Fibroblast of skin of right biceps (primary cell): ENCODE measurements around the gene ROR2.
A peak's percentile ranks its signal among the peaks of the same experiment; 100 is the strongest.

ENCODE experiments used
- DNase-seq: peaks from one replicate; pipeline ENCODE4 v3.0.0-alpha.2; 2013

ROR2 gene

DNA sequence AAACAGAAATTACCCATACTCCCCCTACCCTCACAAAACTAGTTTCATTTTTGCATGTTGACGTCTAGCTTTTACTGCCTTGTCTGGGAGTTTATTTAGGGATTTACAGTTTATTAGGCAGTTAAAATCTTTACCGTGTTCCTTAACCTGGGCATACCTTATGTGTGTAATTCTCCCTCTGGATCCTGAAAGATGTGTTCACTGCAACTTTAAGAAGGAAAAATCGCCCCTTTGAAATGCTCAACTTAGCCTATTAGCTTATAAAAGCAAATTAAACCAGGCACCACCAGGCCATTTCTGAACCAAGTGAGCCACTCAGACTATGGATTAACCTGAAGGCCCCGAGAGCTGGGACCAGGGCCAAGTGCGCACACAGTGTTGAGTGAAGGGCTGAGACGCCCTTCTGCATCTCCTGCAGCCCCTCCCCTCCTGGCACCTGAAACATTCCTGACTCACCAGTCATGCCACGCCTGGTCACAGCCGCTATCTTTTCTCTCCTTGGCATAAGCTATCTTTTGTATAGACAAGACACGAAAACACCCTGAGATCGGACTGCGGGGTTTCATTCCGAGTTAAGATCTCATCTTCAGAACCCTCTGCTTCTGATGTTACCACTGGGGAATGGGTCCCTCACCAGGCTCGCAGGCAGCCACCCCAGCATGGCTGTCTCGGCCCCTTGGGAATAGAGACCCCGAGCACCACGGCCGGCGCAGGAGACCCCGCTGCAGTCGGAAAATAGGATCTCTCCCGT lies 111.9 kb downstream of the ROR2 start:
- DNase-seq: peak; percentile 64

DNA sequence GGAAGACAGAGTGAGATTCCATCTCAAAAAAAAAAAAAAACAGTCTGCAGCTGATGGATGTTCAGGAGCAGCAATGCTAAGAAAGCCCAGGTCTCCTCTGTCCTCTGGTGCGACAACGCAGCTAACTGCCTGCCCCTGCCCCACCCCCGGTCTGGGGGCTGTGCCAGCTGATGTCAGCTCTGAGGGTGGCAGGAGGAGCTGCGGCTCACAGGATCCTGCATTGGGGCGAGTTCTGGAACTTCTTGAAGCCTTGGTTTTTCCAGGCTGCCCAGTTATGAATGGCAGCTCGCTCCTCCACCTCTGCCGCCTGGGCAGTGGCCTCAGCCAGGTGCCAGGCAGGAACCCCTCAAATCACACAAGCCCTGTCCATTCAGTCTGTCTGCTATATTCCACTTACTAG lies 113.5 kb downstream of the ROR2 start:
- DNase-seq: no peak

GRCh38 chr9:91835632-91836031 lies 114.4 kb downstream of the ROR2 start:
- no peak for DNase-seq

DNA sequence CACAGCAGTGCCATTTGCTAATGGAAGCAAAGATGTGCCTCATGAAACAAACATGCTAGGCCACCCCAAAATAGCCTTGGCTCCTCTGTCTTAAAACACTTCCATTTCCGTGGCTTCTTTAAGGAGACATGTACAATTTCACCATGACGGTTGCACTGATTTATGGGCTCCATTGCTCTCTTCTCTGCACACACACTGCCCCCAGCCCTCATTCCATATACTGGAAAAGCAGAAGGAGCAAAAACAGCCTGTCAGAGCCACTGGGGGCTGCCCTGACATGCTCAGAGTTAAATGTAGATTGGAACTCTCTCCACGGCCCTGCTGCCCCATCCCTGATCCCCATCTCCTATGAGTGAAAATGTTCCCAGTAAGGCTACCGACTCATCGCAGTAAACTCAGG lies 114.8 kb downstream of the ROR2 start:
- DNase-seq: no peak

- no peak for DNase-seq
These were observed 115.3 kb downstream of the ROR2 start for GRCh38 chr9:91834740-91835139.

- no peak for DNase-seq
These were observed 116.2 kb downstream of the ROR2 start for GRCh38 chr9:91833878-91834255.

- no peak for DNase-seq
These were observed 116.7 kb downstream of the ROR2 start for GRCh38 chr9:91833096-91833877.

DNA sequence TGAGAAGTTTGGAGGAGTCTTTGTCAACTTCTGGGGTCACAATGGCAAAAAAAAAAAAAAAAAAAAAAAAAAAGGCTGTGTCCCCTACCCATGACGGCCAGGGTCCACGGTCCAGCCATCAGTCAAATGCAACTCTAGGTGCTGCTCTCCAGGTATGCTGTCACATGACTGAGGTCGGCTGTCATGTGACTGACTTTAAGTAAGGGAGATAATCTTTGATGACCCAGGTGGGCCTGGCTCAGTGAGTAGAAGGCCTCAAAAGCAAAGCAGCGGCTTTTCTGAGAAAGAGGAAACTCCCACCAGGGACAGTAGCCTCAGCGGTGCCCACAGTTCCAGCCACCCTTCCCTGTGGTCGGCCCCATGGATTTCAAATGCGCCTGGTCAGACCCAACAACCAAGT lies 117.7 kb downstream of the ROR2 start:
- DNase-seq: no peak

DNA sequence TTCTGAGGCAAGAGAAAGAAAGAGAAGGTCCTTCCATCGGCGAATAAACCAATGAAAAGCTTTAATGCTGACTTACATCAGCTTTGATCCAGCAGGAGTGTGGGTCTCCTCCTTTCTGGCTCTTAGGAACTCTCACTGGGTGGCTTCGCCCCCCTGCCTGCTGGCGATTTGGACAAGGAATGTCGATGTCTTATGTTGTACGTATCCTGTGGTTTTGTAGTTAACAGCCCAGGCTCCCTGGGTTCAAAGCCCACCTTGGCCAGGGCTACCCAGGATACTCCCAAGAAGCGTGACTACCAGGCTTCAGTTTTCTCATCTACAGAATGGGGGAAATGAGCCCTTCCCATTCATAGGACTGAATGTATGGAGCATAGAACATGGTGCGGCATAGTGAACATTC lies 124.2 kb downstream of the ROR2 start:
- no peak for DNase-seq

GRCh38 chr9:91825422-91825821 lies 124.6 kb downstream of the ROR2 start:
- peak; percentile 67 for DNase-seq

DNA sequence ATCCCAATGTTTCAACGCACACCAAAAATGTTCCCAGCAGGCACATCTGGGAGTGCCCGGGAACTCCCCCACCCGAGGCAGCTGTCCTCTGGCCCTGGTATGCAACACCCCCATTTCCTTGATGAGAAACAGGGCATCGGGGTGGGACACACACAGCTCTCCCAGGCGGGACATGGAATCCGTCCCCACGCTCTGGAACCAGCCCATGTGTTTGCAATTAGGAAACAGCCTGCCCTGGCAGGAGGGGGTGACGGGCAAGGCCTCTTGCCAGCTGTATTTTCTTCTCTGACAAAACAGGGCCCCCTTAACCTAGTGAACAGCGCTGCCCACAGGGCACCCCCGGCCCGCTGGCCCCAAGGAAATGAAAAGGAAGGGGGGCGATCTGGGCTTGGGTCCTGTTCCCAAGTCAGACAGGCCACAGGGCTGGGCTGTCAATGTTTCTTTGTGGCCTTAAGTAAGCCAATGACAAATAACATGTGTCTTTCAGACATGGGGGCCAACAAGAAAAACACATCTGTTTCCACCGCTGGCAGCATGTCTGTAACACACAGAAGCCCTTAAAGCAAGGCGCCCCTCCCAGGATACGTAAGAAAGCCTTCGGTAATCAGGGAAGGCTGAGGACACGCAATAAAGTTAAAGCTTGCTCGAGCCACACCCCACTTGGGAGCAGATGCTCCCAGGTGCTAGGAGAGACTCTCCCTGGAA lies 125.3 kb downstream of the ROR2 start:
- peak; percentile 62 for DNase-seq

DNA sequence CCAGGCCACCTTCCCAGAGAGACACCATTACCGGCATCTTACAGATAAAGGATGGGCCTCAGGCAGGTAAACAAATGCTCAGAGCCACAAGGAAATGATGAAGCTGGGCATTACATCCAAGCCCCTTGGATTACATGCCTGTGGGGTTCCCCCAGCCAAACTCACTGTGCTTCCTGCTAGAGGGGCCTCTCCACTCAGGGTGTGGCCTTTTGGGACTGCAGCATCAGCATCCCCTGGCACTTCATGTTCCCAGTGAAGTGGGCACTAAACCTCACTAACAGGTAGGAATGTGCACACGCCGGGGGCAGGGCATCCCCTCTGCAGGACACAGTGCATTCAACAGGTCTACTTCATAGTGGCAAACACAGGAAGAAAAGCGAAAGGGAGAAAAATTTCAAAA lies 125.9 kb downstream of the ROR2 start:
- DNase-seq: no peak

DNA sequence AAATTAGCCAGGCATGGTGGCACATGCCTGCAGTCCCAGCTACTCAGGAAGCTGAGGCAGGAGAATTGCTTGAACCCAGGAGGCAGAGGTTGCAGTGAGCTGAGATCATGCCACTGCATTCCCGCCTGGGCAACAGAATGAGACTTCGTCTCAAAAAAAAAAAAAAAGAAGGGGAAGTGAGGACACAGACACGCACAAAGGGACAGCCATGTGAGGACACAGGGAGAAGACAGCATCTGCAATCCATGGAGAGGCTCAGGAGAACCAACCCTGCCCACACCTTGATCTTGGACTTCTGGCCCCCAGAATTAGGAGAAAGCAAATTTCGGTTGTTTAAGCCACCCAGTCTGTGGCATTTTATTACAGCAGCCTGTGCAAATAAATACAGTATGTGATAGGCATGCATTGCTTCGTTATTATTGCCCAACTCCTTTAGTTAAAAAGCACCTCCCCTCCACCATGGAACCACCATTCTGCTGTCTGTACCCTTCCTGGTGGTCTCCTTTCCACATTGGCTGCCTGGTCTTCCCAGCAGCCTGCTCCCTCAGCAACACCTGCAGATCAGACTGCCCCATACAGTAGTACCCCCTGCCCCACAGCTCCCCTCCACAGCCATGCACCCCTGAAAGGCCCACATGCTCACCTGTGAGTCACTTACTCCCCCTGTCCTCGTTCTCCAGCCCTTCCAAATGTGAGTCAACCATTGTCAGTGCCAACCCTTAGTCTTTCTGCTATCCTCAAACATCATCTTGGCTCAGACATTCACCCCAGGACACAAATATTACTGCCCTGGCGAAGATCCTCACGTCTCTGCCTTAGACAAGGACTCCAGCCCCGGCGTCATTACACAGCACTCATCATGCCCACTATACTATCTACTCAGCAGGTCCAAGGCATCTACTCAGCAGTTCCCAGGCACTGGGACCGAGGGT lies 128.8 kb downstream of the ROR2 start:
- no peak for DNase-seq

DNA sequence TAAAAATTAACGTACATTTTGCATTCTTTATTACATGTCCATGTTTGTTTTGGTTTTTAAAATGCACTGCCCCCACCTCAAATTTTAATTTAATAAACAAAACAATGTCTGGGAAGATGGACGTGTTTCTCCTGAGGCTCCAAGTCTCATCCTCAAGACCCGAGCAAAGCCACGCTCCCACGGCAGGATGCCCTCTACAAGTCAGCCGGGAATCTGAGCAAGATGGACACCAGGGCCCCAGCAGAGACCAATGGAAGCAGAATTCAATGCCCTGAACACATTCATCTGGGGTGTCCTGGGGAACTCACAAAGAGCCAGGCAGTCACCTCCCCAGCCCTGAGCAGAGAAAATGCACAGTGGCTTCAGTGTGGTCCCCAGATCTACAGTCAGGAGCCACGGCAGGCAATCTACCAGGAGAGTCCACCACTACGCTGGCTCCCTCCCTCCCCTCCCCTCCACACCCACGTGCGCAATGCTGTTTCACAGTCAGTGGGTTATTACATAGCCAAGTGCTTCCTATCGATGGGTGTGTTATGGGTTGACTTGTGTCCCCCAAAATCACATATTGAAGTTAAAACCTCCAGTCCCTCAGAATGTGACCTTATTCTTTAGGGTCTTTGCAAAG lies 129.8 kb downstream of the ROR2 start:
- no peak for DNase-seq

DNA sequence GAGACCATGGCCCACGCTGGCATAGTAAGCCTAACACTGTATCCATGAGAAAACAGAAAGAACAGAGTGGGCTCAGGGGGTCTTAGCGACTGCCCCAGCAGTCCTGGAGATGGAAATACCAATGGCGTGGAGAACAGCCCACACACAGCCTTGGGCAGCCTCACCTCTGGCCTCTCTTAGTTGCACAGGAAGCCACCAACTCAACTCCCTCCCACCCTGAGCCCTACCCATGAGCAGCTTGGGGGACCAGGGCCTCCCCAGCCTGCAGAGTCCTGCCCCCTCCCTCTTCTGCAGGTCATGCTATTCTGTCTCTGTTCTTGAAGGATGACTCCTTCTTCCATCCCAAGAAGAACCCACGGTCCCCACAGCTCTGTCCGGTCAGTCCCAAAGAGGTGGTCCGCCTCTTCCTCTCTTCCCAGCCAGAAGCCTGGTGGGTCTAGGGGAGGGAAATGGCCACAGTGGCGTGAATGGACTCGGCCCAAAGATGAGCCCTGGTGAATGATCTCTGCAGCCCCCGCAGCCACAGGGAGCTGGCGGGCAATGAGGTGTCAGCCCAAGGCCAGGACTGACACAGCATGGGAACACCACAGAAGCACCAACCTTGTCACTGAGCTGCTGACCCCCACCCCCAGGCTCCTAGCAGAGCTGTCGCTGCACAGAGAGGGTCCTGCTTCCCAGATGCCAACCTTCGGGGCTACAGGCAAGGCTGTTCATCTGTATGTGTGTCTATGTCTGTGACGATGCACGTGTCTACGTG lies 131.2 kb downstream of the ROR2 start:
- DNase-seq: no peak

DNA sequence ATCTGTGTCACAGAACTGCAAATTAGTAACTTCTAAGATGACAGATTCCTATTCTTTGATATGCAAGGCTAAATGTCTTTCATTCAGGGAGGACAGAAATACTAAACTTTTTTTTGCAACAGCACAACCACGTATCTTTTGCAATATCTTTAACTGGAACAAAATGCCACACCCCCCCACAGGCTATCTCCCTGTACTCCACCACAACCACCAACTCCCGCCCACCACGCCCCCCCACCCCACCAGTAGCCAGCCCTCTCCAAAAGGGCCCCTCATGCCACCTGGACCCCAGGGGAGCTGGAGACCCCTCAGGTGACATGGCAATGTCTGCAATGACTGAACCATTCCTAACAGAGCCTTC lies 131.8 kb downstream of the ROR2 start:
- DNase-seq: no peak

DNA sequence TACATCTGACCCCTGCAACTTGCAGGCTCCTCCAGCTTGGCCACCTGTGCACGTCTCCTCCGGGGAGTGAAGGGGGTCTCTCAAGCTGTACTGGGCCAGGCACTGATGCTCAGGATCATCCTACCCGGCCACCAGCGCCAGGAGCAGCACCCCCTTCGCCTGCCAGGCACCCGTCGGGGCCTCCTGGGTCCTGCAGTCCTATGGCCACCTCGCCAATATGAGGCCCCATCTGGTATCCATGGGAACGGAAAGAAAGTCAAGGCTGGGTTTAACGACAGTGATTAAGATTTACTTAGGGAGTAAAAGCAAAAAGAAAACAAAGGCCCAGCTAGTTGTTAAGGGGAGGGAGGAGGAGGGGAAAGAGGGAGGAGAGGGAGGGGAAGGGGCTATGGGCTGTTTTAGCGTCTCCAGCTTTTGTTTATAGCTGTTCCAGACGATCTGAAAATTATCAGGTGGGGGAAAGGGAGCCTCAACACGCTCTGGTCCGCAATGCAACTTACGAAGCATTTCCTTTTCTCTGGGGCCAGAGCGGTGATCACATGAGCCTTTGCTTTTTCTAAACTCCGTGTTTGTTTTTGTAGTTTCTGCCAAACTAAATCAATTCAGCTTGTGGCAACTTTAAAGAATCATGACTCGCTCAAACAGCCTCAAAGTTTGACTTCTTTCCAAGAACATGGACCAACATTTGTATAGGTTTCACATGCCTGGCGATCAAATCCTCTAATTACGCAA lies 132.4 kb downstream of the ROR2 start:
- peak; percentile 86 for DNase-seq

DNA sequence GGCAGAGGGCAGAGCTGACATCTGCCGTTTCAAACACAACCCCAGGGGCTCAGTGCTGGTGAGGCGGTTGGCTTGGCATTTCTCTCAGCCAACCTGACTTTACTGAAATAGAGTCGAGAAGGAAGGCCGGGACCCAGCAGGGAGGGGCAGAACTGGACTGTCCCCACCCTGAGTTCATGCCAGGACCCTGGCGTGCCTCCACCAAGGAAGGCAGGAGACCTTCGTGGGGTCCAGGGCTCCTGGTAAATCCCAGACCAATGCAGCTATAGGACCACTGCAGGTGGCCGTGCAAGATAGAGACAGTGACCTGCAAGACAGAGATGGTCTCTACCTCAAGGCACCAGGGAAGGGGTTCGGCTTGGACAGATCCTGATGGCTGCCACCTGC lies 132.9 kb downstream of the ROR2 start:
- DNase-seq: no peak

DNA sequence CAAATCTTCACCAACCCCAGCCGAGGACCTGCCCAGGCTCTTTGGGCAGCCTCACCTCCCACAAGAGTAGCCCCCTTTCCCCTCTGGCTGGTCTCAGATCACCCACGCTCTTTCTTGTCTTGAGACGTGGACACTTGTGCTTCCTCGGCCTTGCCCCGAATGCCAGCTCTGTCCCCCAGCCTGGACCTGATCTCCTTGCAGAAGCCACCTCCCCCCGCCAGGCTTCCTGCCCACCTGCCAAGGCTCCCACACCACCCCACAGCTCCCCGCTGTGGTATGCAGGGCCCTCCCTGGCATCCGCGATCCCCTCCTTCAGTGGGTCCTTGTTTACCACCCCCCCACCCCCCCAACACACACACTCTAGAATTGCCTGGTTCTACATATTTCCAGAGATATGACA lies 133.7 kb downstream of the ROR2 start:
- no peak for DNase-seq

GRCh38 chr9:91815896-91816295 lies 134.1 kb downstream of the ROR2 start:
- DNase-seq: no peak

- no peak for DNase-seq
These were observed 135.3 kb downstream of the ROR2 start for GRCh38 chr9:91814753-91815152.
